ENCODE results near the gene PCNX1. TPM values are rescaled to one million over a fixed set of nuclear protein-coding genes. Genes with fewer than 3 reads are reported as not detected.

Gene PCNX1
- total and polyA plus RNA-seq, 12 donors, result 4.5 to 66.6 (median 47.7) TPM

- Histone ChIP-seq H3K4me1 (no peaks in the 10 kb centered on the region), H3K4me3 (no peak overlapping the region), H3K27me3 (no peaks in the 10 kb centered on the region), H3K9me3 (peaks cover 0 to 9% (median 2%) of the 10 kb centered on the region in 11 donors), H3K36me3 (peaks cover 0 to 99% (median 39%) of the 10 kb centered on the region in 9 donors), H3K27ac (no peak overlapping the region)
- intact Hi-C loops (cut with DNase I), result no loop called here
- TF ChIP-seq, protein P1, sequence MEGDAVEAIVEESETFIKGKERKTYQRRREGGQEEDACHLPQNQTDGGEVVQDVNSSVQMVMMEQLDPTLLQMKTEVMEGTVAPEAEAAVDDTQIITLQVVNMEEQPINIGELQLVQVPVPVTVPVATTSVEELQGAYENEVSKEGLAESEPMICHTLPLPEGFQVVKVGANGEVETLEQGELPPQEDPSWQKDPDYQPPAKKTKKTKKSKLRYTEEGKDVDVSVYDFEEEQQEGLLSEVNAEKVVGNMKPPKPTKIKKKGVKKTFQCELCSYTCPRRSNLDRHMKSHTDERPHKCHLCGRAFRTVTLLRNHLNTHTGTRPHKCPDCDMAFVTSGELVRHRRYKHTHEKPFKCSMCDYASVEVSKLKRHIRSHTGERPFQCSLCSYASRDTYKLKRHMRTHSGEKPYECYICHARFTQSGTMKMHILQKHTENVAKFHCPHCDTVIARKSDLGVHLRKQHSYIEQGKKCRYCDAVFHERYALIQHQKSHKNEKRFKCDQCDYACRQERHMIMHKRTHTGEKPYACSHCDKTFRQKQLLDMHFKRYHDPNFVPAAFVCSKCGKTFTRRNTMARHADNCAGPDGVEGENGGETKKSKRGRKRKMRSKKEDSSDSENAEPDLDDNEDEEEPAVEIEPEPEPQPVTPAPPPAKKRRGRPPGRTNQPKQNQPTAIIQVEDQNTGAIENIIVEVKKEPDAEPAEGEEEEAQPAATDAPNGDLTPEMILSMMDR (IDR thresholded peaks at IDR 0.05), result no peak
- DNase-seq (no peak), ATAC-seq (no peak)
Observed at GRCh38 chr14:71048393-71048792, 141.1 kb downstream of the PCNX1 start.

- no peak overlapping the region for H3K27ac ChIP-seq
- H3K27me3 ChIP-seq, result no peaks in the 10 kb centered on the region
- no peak overlapping the region for H3K4me3 ChIP-seq
- H3K4me1 ChIP-seq, result no peaks in the 10 kb centered on the region
- ATAC-seq (peak in 1 of 8 donors; percentile 16), DNase-seq (no peak)
- H3K36me3 ChIP-seq, result peaks cover 0 to 99% (median 36%) of the 10 kb centered on the region in 9 donors
- H3K9me3 ChIP-seq, result no peaks in the 10 kb centered on the region
- TF ChIP-seq, protein P1 (IDR thresholded peaks at IDR 0.05), result no peak
- intact Hi-C loops (cut with DNase I), result no loop called here
- WGBS, 2 donors, result 73 to 77% methylated on average over 3 of the region's 3 CpGs
Observed at GRCh38 chr14:71049435-71050133, 142.3 kb downstream of the PCNX1 start.

GRCh38 chr14:71050227-71050823, 143.1 kb downstream of the PCNX1 start:
- intact Hi-C loops (cut with DNase I), result no loop called here
- WGBS, 2 donors, result 98 to 100% methylated on average over 2 of the region's 2 CpGs
- Histone ChIP-seq H3K27ac (no peak overlapping the region), H3K4me1 (no peaks in the 10 kb centered on the region), H3K27me3 (no peaks in the 10 kb centered on the region), H3K9me3 (no peaks in the 10 kb centered on the region), H3K4me3 (no peak overlapping the region), H3K36me3 (peaks cover 0 to 99% (median 30%) of the 10 kb centered on the region in 9 donors)
- ATAC-seq, result no peak
- no peak for DNase-seq
- TF ChIP-seq, protein P1 (IDR thresholded peaks at IDR 0.05), result peak in 5 of 9 donors; percentile 11 to 46 (median 23)

GRCh38 chr14:71054706-71055105, 147.4 kb downstream of the PCNX1 start:
- H3K27me3 ChIP-seq, result no peaks in the 10 kb centered on the region
- no peak for ATAC-seq
- no peak for DNase-seq
- TF ChIP-seq, protein P1 (IDR thresholded peaks at IDR 0.05), result no peak
- no peaks in the 10 kb centered on the region for H3K4me1 ChIP-seq
- H3K36me3 ChIP-seq, result peaks cover 0 to 99% (median 25%) of the 10 kb centered on the region in 9 donors
- 96 to 99% methylated on average over 3 of the region's 3 CpGs for WGBS, 2 donors
- H3K9me3 ChIP-seq, result no peaks in the 10 kb centered on the region
- H3K27ac ChIP-seq, result no peak overlapping the region
- intact Hi-C loops (cut with DNase I), result loop anchor here in 1 of 10 donors (5.0 kb wide), 1 partner anchor 613 kb away; no protein-coding TSS in a partner anchor
- no peak overlapping the region for H3K4me3 ChIP-seq
